ENCODE results near the gene SINHCAF. TPM values are rescaled to one million over a fixed set of nuclear protein-coding genes. Genes with fewer than 3 reads are reported as not detected.

SINHCAF gene
- total RNA-seq, 1 donor from 2014 or later: 45.7 TPM

DNA sequence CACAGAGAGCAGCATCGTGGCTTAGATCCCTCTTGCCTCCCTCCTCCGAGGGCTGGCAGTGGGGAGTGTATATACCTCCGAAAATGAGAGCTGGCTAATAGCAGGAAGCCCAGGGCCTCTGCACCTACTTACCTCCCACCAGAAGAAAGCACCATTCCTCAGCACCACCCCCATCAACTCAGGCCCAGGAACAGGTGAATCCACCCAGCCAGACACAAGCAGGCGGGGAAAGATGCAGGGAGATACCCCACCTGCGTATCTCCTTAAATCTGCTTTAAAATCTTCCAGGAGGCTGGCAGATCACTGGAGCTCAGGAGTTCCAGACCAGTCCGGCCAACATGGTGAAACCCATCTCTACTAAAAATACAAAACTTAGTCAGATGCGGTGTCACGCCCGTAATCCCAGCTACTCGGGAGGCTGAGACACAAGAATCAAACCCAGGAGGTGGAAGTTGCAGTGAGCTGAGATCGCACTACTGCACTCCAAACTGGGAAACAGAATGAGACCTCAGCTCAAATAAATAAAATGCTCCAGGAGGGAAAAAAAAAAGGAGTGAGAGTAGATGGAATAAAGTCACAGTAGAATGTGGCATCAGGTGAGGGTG, 93.5 kb downstream of the SINHCAF start:
- ATAC-seq (no peak), DNase-seq (no peak)
- H3K27me3 ChIP-seq: peaks cover 24% of the 10 kb centered on the region
- H3K36me3 ChIP-seq: no peaks in the 10 kb centered on the region
- intact Hi-C loops (cut with DNase I): no loop called here
- H3K4me3 ChIP-seq: no peak overlapping the region
- no peaks in the 10 kb centered on the region for H3K9me3 ChIP-seq
- H3K4me1 ChIP-seq: no peaks in the 10 kb centered on the region
- TF ChIP-seq, protein P1, sequence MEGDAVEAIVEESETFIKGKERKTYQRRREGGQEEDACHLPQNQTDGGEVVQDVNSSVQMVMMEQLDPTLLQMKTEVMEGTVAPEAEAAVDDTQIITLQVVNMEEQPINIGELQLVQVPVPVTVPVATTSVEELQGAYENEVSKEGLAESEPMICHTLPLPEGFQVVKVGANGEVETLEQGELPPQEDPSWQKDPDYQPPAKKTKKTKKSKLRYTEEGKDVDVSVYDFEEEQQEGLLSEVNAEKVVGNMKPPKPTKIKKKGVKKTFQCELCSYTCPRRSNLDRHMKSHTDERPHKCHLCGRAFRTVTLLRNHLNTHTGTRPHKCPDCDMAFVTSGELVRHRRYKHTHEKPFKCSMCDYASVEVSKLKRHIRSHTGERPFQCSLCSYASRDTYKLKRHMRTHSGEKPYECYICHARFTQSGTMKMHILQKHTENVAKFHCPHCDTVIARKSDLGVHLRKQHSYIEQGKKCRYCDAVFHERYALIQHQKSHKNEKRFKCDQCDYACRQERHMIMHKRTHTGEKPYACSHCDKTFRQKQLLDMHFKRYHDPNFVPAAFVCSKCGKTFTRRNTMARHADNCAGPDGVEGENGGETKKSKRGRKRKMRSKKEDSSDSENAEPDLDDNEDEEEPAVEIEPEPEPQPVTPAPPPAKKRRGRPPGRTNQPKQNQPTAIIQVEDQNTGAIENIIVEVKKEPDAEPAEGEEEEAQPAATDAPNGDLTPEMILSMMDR (IDR thresholded peaks at IDR 0.05): no peak
- H3K27ac ChIP-seq: no peak overlapping the region

DNA sequence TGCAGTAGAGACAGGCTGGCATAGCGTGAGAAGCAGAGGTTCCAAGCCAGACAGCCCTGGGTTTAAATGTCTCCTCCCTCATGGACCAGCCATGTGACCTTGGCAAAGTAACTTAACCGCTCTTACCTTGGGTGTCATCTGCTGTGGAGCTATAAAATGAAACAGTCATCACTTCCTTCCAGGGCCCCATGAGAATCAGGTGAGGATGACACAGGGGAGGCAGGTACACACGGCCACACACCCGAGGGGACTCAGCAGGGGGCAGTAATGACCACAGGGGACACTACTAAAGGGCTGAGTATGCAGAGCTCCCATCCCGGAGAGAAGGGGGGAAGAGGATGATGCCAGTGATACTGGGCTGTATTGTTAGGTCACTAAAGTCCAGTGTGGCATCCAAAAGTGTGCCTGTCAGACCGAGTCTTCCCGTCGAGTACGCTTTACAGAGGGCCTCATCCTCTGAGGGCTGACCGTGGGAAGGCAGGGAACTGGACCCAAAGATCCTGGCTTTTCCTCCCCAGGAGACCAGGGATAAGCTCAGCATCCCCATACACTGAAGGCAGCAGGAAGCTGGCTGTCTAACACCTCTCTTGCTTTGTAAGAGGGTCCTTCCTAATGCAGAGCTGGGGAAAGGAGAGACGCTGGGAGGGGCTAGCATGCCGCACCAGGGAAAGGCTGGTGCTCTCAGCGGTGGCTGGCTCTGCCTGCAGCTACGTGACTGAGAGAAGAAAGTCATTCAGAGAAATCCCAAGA, 94.2 kb downstream of the SINHCAF start:
- Histone ChIP-seq H3K36me3 (no peaks in the 10 kb centered on the region), H3K9me3 (no peaks in the 10 kb centered on the region), H3K27me3 (peaks cover 18% of the 10 kb centered on the region), H3K4me1 (no peaks in the 10 kb centered on the region), H3K4me3 (no peak overlapping the region), H3K27ac (no peak overlapping the region)
- no peak for DNase-seq
- intact Hi-C loops (cut with DNase I): no loop called here
- no peak for ATAC-seq
- TF ChIP-seq, protein P1 (IDR thresholded peaks at IDR 0.05): no peak
